Activated T-helper 1 cell treated with anti-CD3 and anti-CD28 coated beads, Interleukin-12 subunit alpha, Interleukin-12 subunit beta, Interleukin-2, Interleukin-4 antibody, amounts not matched to agents 30 ng/mL and 10 ng/mL and 1 ng/mL, durations not matched to agents 14 hours and 24 hours and 36 hours (primary cell): Measurements from ENCODE around the gene PEX5. TPM values are rescaled to one million over a fixed set of nuclear protein-coding genes. Genes with fewer than 3 reads are reported as not detected.

ENCODE experiments used
- DNase-seq: peaks from one replicate; pipeline ENCODE4 v3.0.0; 2021; ENCODE audit warnings: low spot score
- H3K27ac Mint-ChIP-seq: one replicate; pipeline ENCODE4 v1.8.0; 2021; ENCODE audit warnings: mild to moderate bottlenecking, mixed read lengths
- H3K27me3 Mint-ChIP-seq: one replicate; pipeline ENCODE4 v1.8.0; 2022; ENCODE audit warnings: mild to moderate bottlenecking, moderate library complexity, mixed read lengths; ENCODE audit not compliant: insufficient read depth
- H3K36me3 Mint-ChIP-seq: one replicate; pipeline ENCODE4 v1.8.0; 2021; ENCODE audit warnings: low read depth, mixed read lengths
- H3K4me1 Mint-ChIP-seq: one replicate; pipeline ENCODE4 v1.8.0; 2021; ENCODE audit warnings: low read depth, mixed read lengths
- H3K4me3 Mint-ChIP-seq: one replicate; pipeline ENCODE4 v1.8.0; 2021; ENCODE audit warnings: mild to moderate bottlenecking, moderate library complexity, mixed read lengths
- H3K9me3 Mint-ChIP-seq: one replicate; pipeline ENCODE4 v1.8.0; 2021; ENCODE audit warnings: mixed read lengths
- intact Hi-C: fragments of 100-400 bp; cut with micrococcal nuclease; formaldehyde crosslinking; loops from one replicate; pipeline ENCODE4 v1.15.1; 2024
- total RNA-seq: library from RNA; stranded (reverse); gene quantifications from 2 replicates; pipeline ENCODE4 v1.2.3, GENCODE V29; 2022

The PEX5 gene
- total RNA-seq, 1 donor from 2014 or later: 42.4 TPM

DNA sequence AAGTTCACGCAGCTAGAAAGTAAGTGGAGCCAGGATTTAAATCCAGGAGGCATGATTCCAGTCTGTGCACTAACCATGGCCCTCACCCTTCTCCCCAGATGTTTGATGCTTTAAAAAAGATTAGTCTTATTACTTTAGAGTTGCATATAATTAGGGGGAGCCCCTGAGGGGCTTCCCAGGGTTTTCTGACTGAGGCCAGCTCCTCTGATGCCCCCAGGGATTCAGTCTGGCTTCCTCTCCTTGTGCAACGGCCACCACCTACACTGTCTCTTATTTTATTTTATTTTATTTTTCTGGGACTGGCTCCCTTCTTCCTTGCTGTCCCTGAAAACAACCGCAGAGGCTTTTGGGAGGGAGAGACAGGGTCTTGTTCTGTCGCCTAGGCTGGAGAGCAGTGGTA, 36.7 kb upstream of the PEX5 start:
- peaks cover 32% of the 10 kb centered on the region for H3K36me3 Mint-ChIP-seq
- H3K27ac Mint-ChIP-seq: no peak overlapping the region
- peaks cover 5% of the 10 kb centered on the region for H3K4me1 Mint-ChIP-seq
- DNase-seq: no peak
- H3K4me3 Mint-ChIP-seq: no peak overlapping the region
- H3K27me3 Mint-ChIP-seq: no peaks in the 10 kb centered on the region
- intact Hi-C loops: no loop called here
- H3K9me3 Mint-ChIP-seq: no peaks in the 10 kb centered on the region

DNA sequence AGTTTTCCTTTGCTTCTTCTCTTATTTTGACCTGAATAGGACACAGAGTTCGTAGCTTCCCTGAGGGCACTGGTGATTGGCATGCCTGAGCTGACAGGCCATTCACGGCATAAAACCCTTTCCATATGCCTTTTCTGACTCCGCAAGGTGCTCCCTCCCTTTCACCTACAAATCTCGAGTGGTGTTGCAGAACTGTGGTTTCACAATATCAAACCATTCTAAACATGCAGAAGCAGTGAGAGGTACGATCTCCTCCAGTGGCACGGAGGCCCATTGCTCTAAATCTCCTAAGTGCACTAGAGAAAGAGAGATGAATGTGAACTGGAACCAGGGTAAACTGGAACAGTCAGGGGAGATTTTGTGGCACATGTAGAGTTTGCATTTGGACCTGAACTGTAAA, 35.4 kb upstream of the PEX5 start:
- no peak for DNase-seq
- H3K4me1 Mint-ChIP-seq: peaks cover 5% of the 10 kb centered on the region
- no peak overlapping the region for H3K27ac Mint-ChIP-seq
- no peaks in the 10 kb centered on the region for H3K9me3 Mint-ChIP-seq
- H3K27me3 Mint-ChIP-seq: no peaks in the 10 kb centered on the region
- H3K36me3 Mint-ChIP-seq: peaks cover 24% of the 10 kb centered on the region
- intact Hi-C loops: no loop called here
- H3K4me3 Mint-ChIP-seq: no peak overlapping the region

GRCh38 chr12:7154901-7155470, 34.5 kb upstream of the PEX5 start:
- Mint-ChIP-seq H3K4me3 (no peak overlapping the region), H3K27ac (no peak overlapping the region), H3K27me3 (no peaks in the 10 kb centered on the region), H3K36me3 (peaks cover 20% of the 10 kb centered on the region), H3K4me1 (peaks cover 1% of the 10 kb centered on the region), H3K9me3 (no peaks in the 10 kb centered on the region)
- no peak for DNase-seq
- intact Hi-C loops: no loop called here

GRCh38 chr12:7155471-7156034, 33.9 kb upstream of the PEX5 start:
- Mint-ChIP-seq H3K27me3 (no peaks in the 10 kb centered on the region), H3K27ac (no peak overlapping the region), H3K36me3 (peaks cover 18% of the 10 kb centered on the region), H3K9me3 (no peaks in the 10 kb centered on the region), H3K4me1 (no peaks in the 10 kb centered on the region), H3K4me3 (no peak overlapping the region)
- DNase-seq: no peak
- intact Hi-C loops: no loop called here

DNA sequence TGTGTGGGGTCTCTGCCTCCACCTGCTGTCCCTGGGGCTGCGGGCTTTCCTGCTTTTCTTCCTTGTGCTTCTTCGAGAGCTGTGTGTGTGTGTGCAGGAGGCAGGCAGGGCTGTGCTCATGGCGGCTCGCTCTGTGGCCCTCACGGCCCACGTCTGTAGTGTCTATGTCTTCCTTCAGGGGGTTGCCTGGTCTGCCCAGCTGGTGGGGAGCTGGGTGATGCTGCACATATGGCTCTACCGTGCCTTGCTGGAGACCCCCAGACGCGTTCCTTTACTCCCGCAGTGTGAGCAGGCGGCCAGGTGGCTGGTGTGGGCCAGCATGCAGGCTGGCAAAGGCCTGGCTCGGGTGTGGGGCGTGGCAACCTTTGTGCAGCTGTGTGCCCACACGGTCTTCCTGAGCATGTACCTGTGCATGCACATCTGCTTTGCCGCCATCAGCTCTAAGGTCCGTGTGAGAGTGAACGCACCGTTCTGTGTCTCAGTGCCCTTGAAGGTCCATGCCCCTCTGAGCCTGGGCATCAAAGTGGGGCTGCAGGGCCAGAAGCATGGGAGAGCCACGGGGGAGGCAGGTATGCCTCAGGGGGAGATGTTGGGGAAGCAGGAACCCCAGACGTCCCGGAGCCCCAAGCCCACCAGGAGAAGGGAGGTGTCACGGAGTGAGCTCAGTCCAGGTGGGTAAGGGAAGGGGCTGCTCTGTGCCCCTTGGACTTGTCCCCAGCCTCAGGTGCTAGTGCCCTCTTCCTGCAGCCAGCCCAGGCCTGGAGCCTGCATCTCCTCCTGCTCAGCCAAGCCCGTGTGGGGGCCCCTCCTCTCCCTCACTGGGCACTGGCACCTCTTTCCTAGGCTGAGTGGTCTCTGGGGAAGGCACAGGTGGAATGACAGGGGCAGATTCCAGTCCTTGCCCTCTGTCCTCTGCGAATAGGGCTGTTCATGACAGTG, 33.0 kb upstream of the PEX5 start:
- H3K27me3 Mint-ChIP-seq: no peaks in the 10 kb centered on the region
- no peaks in the 10 kb centered on the region for H3K9me3 Mint-ChIP-seq
- peaks cover 15% of the 10 kb centered on the region for H3K36me3 Mint-ChIP-seq
- H3K27ac Mint-ChIP-seq: no peak overlapping the region
- H3K4me1 Mint-ChIP-seq: no peaks in the 10 kb centered on the region
- intact Hi-C loops: no loop called here
- no peak for DNase-seq
- H3K4me3 Mint-ChIP-seq: no peak overlapping the region

- Mint-ChIP-seq H3K4me1 (no peaks in the 10 kb centered on the region), H3K27ac (no peak overlapping the region), H3K36me3 (peaks cover 15% of the 10 kb centered on the region), H3K27me3 (peaks cover 5% of the 10 kb centered on the region), H3K4me3 (no peak overlapping the region), H3K9me3 (no peaks in the 10 kb centered on the region)
- DNase-seq: no peak
- intact Hi-C loops: no loop called here
Measured at GRCh38 chr12:7157391-7157790, 32.1 kb upstream of the PEX5 start.

GRCh38 chr12:7158781-7159609, 30.5 kb upstream of the PEX5 start:
- peaks cover 14% of the 10 kb centered on the region for H3K36me3 Mint-ChIP-seq
- no peaks in the 10 kb centered on the region for H3K4me1 Mint-ChIP-seq

GRCh38 chr12:7160183-7160582, 29.3 kb upstream of the PEX5 start:
- Mint-ChIP-seq H3K27ac (peak overlapping the region; percentile 62), H3K9me3 (peaks cover 3% of the 10 kb centered on the region), H3K4me3 (no peak overlapping the region), H3K4me1 (no peaks in the 10 kb centered on the region), H3K36me3 (peaks cover 8% of the 10 kb centered on the region), H3K27me3 (peaks cover 9% of the 10 kb centered on the region)
- intact Hi-C loops: no loop called here
- no peak for DNase-seq

More at GRCh38 chr12:7158781-7159609, 30.5 kb upstream of the PEX5 start:
- peaks cover 9% of the 10 kb centered on the region for H3K27me3 Mint-ChIP-seq
- no peak overlapping the region for H3K4me3 Mint-ChIP-seq
- intact Hi-C loops: no loop called here
- no peaks in the 10 kb centered on the region for H3K9me3 Mint-ChIP-seq
- H3K27ac Mint-ChIP-seq: no peak overlapping the region
- no peak for DNase-seq

- DNase-seq: no peak
- peaks cover 11% of the 10 kb centered on the region for H3K27me3 Mint-ChIP-seq
- no peak overlapping the region for H3K4me3 Mint-ChIP-seq
- H3K9me3 Mint-ChIP-seq: peaks cover 7% of the 10 kb centered on the region
- no peaks in the 10 kb centered on the region for H3K4me1 Mint-ChIP-seq
- H3K36me3 Mint-ChIP-seq: peaks cover 6% of the 10 kb centered on the region
- H3K27ac Mint-ChIP-seq: no peak overlapping the region
- intact Hi-C loops: no loop called here
Measured at GRCh38 chr12:7161327-7161726, 28.2 kb upstream of the PEX5 start.

- intact Hi-C loops: no loop called here
- peaks cover 4% of the 10 kb centered on the region for H3K36me3 Mint-ChIP-seq
- H3K4me1 Mint-ChIP-seq: no peaks in the 10 kb centered on the region
Measured at GRCh38 chr12:7161811-7162210, 27.7 kb upstream of the PEX5 start.

DNA sequence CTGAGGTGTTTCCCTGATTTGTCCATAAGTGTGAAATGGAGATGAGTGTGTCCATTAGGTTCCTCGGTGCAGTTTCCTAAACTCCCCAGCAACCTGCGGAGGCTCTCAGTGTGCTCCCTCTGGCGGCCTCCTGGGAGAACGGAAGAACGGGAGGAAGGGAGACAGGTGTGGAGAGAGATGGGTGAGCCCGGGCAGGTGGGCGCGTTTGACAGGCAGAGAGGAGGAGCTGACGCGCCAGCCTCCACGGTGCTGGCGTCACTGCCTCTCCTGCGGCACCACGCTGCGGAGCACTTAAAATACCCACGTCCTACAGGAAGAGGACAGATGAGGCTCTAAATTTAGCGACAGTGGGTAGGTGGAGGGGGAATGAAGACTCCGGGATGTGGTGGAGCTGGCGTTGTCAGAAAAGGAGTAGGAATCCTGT, 26.8 kb upstream of the PEX5 start:
- intact Hi-C loops: no loop called here
- DNase-seq: no peak
- H3K4me3 Mint-ChIP-seq: no peak overlapping the region
- H3K4me1 Mint-ChIP-seq: no peaks in the 10 kb centered on the region
- peaks cover 4% of the 10 kb centered on the region for H3K36me3 Mint-ChIP-seq
- H3K9me3 Mint-ChIP-seq: peaks cover 20% of the 10 kb centered on the region
- no peak overlapping the region for H3K27ac Mint-ChIP-seq
- H3K27me3 Mint-ChIP-seq: peaks cover 11% of the 10 kb centered on the region

More at GRCh38 chr12:7161811-7162210, 27.7 kb upstream of the PEX5 start:
- H3K4me3 Mint-ChIP-seq: no peak overlapping the region
- peaks cover 12% of the 10 kb centered on the region for H3K9me3 Mint-ChIP-seq
- peaks cover 11% of the 10 kb centered on the region for H3K27me3 Mint-ChIP-seq
- DNase-seq: no peak
- H3K27ac Mint-ChIP-seq: no peak overlapping the region

DNA sequence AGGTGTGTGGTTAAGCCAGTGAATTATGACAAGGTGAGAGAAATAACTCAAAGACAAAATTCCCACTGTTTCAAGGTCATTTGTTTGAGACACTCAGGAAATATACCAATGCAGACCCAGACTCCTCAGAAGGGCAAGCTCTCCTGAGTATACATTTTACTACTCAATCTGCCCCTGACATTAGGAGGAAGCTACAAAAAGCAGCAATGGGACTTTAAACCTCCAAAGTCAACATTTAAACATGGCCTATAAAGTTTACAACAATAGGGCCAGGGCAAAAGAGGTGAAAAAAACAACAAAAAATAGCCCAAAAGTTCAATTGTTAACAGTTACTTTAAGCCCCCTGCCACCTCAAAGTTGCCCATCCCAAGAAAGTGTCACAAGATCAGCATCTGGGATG, 19.5 kb upstream of the PEX5 start:
- Mint-ChIP-seq H3K27me3 (peaks cover 15% of the 10 kb centered on the region), H3K27ac (no peak overlapping the region), H3K4me3 (no peak overlapping the region), H3K36me3 (peaks cover 3% of the 10 kb centered on the region), H3K9me3 (peaks cover 51% of the 10 kb centered on the region), H3K4me1 (no peaks in the 10 kb centered on the region)
- no peak for DNase-seq
- intact Hi-C loops: no loop called here
